Measurements from ENCODE around the gene ERN1.
A peak's percentile ranks its signal among the peaks of the same experiment; 100 is the strongest.

ERN1 gene

GRCh38 chr17:64059756-64060155, 70.2 kb downstream of the ERN1 start:
- DNase-seq (ENCODE audit: low spot score): no peak

DNA sequence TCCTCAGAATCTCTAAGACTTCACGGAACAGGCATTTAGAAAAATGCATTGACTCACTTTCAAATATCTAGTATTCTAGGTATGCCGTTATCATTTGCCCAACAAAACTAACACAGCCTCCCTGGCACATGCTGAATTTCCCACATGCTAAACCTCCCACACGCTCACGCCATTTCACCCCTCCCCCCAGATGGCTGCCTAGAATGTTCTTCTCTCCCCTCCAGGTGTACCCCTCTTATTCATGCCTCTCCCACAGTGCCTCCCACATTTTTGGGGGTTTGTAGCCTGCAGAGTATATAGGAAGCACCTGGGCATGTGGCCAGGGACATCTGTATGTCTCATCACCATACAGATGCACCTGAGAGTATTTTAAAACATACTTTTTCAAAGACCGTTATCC, 71.3 kb downstream of the ERN1 start:
- peak; percentile 74 for DNase-seq (ENCODE audit: low spot score)

GRCh38 chr17:64057701-64058263, 72.2 kb downstream of the ERN1 start:
- DNase-seq (ENCODE audit: low spot score): peak; percentile 20

DNA sequence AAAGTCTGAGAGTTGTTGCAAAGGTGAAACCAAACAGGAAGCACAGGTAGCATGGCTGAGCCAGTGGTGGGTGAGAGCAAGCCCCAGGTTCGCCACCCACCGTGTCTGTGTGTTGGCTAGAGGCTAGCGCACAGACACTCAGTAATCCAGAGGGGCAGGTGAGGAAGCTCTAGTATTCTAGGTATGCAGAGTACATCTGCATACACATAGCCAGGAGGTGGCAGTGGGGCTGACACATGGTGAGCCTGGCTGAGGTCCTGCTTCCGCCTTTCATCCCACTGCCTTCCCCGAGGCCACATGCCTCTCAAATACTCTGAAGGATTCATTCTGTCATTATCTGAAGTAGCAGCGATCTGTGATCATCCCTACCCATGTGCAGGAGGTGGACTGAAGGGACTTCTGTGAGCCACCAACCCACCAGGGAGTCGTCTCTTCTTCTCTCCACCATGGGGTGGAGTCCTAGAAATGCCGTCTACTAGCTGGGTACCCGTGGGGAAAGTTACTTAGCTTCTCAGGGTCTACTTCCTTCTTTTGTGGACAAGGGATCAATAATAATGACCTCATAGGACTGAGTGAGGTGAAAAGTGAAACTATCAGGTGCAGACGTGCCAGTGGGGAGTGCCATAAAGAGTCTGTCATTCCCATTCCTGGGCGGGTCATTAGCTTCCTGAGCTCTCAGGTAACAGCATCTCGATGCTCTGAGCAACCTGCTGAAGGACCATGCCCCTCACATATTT, 73.5 kb downstream of the ERN1 start:
- DNase-seq (ENCODE audit: low spot score): peak; percentile 69

GRCh38 chr17:64055183-64056142, 74.5 kb downstream of the ERN1 start:
- DNase-seq (ENCODE audit: low spot score): no peak

DNA sequence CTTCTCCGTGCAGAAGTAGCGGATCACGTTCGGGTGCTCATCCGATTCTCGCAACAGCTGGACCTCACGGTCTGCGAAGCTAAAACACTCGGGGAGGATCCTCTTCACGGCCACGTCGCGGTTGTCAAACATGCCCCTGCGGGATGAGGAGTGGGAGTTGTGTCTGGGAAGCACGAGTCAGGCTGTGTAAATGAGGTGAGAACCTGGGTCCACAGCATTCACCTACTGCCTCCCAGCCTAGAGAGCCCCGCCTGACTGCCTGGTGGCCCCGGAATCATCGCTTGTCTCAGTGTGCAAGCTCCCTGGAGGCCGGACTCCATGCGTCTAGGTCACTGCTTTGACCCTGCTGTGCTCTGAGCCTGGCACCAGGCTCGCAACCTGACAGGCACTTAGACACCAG, 75.6 kb downstream of the ERN1 start:
- no peak for DNase-seq (ENCODE audit: low spot score)

DNA sequence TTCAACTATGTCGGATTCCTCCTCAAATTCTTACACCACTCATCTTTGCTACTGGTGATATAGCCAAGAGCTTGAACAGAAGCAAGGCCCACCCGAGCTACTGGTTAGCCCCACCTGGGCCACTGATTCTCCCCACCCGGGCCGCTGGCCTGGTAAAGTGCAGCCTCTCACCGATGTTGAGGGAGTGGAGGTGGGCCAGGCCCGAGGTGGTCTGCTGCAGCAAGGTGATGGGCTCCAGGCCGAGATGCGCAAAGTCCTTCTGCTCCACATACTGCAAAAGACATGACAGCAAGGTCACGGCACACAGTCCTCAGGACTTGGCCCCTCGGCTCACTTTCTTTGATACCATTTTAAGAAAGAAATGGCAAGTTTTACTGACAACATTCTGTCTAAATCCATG, 76.8 kb downstream of the ERN1 start:
- DNase-seq (ENCODE audit: low spot score): no peak

DNA sequence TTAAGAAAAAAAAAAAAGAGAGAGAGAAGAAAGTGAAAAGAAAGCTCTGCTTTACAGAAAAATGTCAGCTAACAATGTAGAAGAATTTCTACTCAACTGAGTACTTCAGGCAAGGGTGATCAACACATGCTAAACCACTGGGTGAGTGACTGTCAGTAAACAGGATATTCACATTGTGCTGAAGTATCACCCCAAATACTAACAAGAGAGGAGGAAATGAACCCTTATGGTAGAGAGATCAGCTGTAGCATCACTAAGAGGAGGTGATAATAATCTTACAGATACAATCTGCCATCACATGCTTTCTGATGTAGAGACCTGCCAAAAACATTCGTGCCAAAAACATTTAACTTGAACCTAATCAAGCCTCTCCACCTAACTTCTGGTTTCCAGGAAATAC, 78.8 kb downstream of the ERN1 start:
- no peak for DNase-seq (ENCODE audit: low spot score)

- DNase-seq (ENCODE audit: low spot score): no peak
Measured at GRCh38 chr17:64048805-64049204, 81.1 kb downstream of the ERN1 start.

GRCh38 chr17:64045176-64045575, 84.8 kb downstream of the ERN1 start:
- no peak for DNase-seq (ENCODE audit: low spot score)

GRCh38 chr17:64042700-64043485, 87.1 kb downstream of the ERN1 start:
- no peak for DNase-seq (ENCODE audit: low spot score)

DNA sequence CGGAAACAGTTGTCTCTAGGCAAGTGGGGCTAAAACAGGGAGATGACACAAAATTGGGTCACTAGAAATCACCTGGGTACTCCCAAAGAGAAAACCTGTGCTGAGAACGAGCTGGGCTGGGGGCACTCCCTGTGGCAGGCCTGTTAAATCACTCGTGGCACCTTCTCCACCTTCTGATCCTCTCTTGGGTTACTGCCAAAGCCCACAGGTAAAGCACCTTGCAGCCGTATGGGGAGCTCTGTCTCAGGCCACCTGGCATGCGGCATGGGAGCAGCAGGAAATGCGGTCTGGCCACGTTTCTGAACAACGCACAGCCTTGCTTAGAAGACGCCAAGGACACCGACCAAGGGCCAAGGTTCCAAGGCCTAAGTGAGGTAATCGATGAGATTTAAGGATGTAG, 88.0 kb downstream of the ERN1 start:
- DNase-seq (ENCODE audit: low spot score): no peak

DNA sequence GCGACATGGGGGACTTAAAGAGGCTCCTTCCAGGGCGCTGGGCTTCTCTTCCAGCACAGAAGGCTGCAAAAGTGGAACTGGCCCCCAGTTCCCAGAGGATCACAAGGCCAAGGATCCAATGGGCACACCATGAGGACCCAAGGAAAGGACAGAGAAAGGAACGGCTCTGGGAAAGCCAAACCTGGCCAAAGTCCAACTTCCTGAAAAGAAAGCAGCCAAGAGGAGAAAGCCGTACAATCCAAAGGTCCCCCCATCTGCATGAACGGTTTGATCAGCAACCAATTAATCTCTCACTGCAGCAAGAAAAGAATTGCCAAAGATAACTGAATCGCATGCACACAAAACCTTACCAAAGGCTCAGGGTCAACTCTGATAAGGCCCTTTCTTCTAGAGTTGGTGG, 89.7 kb downstream of the ERN1 start:
- DNase-seq (ENCODE audit: low spot score): no peak

DNA sequence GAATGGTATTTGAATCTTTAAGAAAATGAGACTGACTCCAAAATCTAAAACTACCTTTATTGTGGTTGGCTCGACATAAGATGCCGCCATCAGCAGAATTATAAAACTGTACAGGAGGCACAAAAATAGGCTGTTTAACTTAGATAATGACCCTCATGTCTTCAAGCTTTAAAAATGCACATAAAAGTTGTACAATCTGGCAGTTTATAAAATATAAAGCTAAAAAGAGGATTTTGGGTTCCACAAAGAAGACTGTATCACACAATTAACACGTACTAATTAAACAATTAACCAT, 90.9 kb downstream of the ERN1 start:
- no peak for DNase-seq (ENCODE audit: low spot score)

DNA sequence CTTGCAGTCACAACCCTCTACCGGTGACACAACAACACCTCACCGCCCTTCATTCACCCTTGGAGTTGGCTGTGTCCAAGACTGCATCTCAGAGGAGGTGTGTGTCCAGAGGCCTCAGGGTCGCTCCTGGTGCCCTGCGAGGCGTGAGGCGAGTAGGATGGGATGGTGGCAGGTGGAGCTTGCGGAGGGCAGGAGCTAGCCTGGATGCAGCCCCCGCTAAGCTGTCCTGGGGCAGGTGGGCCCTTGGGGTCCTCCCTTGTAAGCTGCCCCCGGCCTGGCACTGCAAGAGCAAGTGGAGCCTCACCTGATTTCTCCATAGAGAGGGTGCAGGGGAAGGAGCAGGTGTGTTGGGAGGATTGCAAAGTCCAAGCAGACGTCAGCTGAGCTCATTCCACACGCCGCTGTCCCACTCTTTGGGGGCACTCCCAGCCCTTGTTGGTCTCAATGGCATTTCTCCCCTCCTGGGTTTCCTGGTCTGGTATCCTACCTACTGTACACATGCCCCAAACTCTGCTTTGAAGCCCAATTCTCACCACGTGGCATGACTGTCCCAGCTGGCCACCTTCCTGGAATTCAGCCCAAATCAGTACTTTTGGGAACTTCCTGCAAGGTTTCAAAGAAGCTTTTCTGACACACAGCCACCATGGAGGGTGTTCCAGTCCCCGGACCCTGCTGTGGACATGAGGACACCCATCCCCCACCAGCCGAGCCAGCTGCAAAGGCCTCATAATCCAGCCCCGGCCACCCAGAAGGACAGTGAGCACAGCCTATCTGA, 91.4 kb downstream of the ERN1 start:
- no peak for DNase-seq (ENCODE audit: low spot score)

DNA sequence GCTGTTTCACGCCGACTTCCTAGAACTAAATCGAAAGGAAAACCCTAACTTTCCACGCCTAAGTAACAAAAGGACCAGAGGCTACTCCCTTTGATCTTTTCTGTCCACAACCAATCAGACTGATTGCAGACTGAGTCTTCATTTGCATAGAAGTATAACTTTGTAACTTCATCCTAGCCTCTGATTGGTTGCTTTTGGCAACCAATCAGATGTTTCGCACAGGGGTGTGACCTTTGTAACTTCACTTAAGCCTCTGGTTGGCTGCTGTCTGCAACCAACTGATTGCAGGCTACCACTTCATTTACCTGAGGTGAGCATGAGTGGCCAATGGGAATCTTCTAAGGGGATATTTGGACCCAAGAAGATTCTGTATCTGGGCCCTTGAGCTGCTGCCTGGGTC, 92.1 kb downstream of the ERN1 start:
- DNase-seq (ENCODE audit: low spot score): no peak

DNA sequence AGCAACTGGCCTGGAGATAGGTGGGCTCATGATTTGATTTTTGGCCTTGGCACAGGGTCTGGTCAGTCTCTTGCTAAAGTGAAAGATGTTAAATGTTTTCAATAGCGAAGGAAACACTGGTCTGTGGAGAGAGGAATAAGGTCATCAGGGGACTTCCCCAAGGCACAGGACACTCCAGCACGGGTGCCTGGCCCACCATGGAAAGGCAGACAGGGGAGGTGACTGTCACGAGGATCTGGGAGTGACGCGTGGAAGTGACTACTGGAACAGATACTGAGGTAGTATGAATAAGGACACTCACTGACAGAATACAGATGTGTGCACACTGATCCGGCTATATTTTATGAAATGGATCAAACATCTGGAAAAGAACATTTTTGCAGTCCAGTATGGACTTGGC, 92.8 kb downstream of the ERN1 start:
- DNase-seq (ENCODE audit: low spot score): no peak

GRCh38 chr17:64036198-64036922, 93.6 kb downstream of the ERN1 start:
- no peak for DNase-seq (ENCODE audit: low spot score)

GRCh38 chr17:64032081-64032480, 97.9 kb downstream of the ERN1 start:
- no peak for DNase-seq (ENCODE audit: low spot score)

GRCh38 chr17:64028874-64029464, 101.0 kb downstream of the ERN1 start:
- DNase-seq (ENCODE audit: low spot score): peak; percentile 88
